Activated T-helper 2 cell treated with anti-CD3 and anti-CD28 coated beads, Interferon-gamma antibody, Interleukin-2, Interleukin-4, amounts not matched to agents 10 μg/mL and 5 μg/mL and 100 μg/mL, durations not matched to agents 14 hours and 24 hours and 36 hours (primary cell): ENCODE results near the gene ESYT3. TPM values are rescaled to one million over a fixed set of nuclear protein-coding genes. Genes with fewer than 3 reads are reported as not detected.
"Not testable (repeated sequence)": the region's sequence is repeated elsewhere in the genome, so short reads cannot be mapped to it uniquely, and the experiment has no call there.

Source experiments
- DNase-seq: peaks from one replicate; pipeline ENCODE4 v3.0.0; 2021; ENCODE audit warnings: low spot score
- H3K27ac Mint-ChIP-seq: one replicate; pipeline ENCODE4 v1.8.0; 2021; ENCODE audit warnings: mixed read lengths
- H3K27me3 Mint-ChIP-seq: one replicate; pipeline ENCODE4 v1.8.0; 2021; ENCODE audit warnings: low read depth, mixed read lengths
- H3K36me3 Mint-ChIP-seq: one replicate; pipeline ENCODE4 v1.8.0; 2021; ENCODE audit warnings: low read depth, mixed read lengths
- H3K4me1 Mint-ChIP-seq: one replicate; pipeline ENCODE4 v1.8.0; 2021; ENCODE audit warnings: low read depth, mixed read lengths
- H3K4me3 Mint-ChIP-seq: one replicate; pipeline ENCODE4 v1.8.0; 2021; ENCODE audit warnings: low read depth, mild to moderate bottlenecking, moderate library complexity, mixed read lengths
- H3K9me3 Mint-ChIP-seq: one replicate; pipeline ENCODE4 v1.8.0; 2021; ENCODE audit warnings: mixed read lengths
- intact Hi-C: fragments of 100-400 bp; cut with micrococcal nuclease; formaldehyde crosslinking; loops from one replicate; pipeline ENCODE4 v1.15.1; 2023
- total RNA-seq: library from RNA; stranded (reverse); gene quantifications from 2 replicates; pipeline ENCODE4 v1.2.3, GENCODE V29; 2022

The ESYT3 gene
- total RNA-seq, 1 donor from 2014 or later: 0.32 TPM

DNA sequence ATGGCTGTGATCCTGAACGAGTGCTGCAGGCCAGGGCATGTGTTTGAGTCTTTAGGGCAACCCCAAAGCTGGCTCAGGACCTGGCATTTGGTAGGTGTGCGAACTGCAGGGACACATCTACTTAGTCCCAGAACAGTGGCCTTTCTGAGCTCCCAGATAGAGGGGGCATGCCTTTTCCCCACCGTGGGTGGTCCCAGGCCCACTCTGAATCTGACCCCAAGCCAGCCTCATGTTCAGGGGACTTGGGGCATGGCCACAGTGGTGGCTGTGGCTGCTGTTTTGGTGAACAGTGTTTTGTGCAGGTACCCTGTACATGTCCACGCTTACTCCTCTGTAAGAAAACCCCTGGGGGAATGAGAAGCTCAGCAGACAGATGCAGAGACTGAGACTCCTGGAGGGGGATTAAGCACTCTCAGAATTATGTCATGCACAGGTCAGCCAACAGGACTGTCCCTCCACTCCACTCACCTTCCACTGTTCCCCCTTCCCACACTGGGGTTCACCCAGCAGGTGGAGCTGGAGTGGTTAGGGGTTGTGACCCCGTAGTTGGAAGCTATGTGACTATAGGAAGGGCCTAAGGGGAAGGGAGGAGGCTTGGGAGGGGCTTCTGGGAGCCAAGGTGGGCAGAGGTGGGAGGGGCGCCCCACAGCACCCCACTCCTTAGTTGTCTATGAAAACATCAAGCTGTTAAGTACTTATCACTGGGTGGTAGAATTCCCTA, 16.4 kb downstream of the ESYT3 start:
- intact Hi-C loops: no loop called here
- H3K27me3 Mint-ChIP-seq: peaks cover 4% of the 10 kb centered on the region
- no peak for DNase-seq
- H3K4me3 Mint-ChIP-seq: no peak overlapping the region
- no peaks in the 10 kb centered on the region for H3K36me3 Mint-ChIP-seq
- no peak overlapping the region for H3K27ac Mint-ChIP-seq
- no peaks in the 10 kb centered on the region for H3K4me1 Mint-ChIP-seq
- no peaks in the 10 kb centered on the region for H3K9me3 Mint-ChIP-seq

DNA sequence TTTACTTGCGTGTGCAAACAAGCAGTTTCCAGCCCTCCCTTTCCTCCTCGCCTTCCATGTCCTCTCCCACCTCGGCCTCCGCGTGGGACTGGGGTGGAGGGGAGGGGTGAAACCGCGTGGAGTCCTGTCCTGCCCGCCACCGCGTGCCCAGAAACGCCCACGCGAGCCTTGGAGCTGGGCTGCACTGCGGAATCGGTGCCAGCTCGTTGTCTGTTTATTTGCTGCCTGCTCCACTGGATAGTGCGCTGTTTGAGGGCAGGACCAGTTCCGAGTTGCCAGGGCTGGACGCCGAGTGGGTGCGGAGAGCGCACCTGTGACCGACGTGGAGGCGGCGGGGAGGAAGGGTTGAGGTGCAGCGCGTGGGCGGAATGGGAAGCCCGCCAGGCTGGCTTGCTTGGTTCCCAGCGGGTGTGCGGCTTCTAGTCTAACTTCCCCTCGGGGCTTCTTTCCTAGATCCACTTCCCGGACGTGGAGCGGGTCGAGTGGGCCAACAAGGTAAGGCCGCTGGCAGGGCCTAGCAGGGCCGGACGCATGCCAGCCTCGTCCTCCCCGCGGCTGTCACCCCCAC, 17.3 kb downstream of the ESYT3 start:
- Mint-ChIP-seq H3K27me3 (peaks cover 6% of the 10 kb centered on the region), H3K4me3 (no peak overlapping the region), H3K9me3 (no peaks in the 10 kb centered on the region), H3K27ac (no peak overlapping the region), H3K4me1 (no peaks in the 10 kb centered on the region), H3K36me3 (no peaks in the 10 kb centered on the region)
- intact Hi-C loops: no loop called here
- no peak for DNase-seq

DNA sequence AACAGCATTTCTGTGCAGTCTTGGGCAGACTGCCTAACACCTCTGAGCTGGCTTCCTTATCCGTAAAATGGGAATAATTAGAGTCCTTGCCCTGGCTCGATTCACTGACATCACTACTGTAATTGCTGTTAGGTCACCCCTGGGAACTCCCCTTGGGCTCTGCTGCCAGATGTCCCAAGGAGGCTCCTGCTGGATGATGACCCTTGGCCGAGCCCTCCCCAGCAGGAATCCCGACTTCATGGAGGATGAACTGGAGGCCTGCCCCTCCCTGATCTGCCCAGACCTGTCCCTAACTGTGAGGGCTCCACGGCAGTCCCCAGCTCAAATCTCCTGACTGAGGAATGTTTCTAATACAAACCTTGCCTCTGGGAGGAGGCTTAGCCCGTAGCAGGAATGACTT, 18.0 kb downstream of the ESYT3 start:
- Mint-ChIP-seq H3K9me3 (no peaks in the 10 kb centered on the region), H3K36me3 (no peaks in the 10 kb centered on the region), H3K4me3 (no peak overlapping the region), H3K27ac (no peak overlapping the region), H3K4me1 (no peaks in the 10 kb centered on the region), H3K27me3 (peaks cover 6% of the 10 kb centered on the region)
- no peak for DNase-seq
- intact Hi-C loops: no loop called here

DNA sequence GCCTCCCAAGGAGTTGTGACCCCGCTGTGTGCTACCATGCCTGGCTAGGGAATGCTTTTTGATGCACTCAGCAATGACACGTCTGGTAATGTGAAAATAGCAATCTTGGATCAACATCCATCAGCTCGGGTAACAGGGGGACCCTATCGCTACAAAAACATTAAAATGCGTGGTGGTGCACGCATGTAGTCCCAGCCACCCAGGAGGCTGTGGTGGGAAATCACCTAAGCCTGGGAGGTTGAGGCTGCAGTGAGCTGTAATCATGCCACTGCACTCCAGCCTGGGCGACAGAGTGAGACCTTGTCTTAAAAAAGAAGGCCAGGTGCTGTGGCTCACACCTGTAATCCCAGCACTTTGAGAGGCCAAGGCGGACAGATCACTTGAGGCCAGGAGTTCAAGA, 19.5 kb downstream of the ESYT3 start:
- H3K27me3 Mint-ChIP-seq, H3K4me3 Mint-ChIP-seq, H3K36me3 Mint-ChIP-seq, intact Hi-C loops, H3K27ac Mint-ChIP-seq, H3K4me1 Mint-ChIP-seq, H3K9me3 Mint-ChIP-seq, DNase-seq: not testable (repeated sequence)

DNA sequence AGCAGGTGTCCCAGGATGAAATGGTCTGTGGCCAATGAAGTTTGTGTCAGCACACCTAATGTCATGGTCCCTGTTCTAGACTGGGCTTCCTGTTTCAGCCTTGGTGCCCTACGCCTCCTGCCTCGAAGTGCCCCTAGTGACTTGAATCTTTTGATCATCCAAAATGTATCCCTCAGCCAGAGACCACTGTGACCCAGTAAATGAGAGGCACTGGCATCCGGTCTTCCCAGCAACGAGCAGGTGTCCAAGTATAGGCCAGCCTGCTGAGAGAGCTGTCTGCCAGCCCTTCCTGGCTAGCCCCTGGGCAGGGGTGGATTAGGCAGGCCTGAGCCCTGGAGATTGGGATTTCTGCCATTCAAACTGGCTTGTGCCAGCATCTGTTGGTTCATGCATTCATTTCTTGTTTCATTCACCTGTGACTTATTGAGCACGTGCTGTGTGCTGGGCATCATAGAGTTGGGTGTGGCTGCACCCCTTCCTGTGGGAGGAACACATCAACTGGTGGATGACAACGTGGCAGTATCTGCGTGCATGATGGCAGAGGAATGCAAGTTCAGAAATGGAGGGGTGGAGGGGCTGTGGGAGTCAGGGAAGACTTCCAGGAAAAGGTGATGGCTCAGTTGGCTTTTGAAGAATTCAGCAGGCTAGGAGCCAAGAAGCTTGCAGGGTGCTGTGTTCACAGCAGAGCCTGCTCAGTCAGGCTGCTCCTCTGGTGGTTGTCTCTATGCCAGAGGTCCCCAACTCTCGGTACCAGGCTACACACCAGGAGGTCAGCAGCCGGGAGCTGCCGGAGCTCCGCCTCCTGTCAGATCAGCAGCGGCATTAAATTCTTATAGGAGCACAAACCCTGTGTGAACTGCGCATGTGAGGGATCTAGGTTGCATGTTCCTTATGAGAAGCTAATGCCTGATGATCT, 21.6 kb downstream of the ESYT3 start:
- Mint-ChIP-seq H3K9me3 (no peaks in the 10 kb centered on the region), H3K4me1 (no peaks in the 10 kb centered on the region), H3K27ac (no peak overlapping the region), H3K36me3 (no peaks in the 10 kb centered on the region), H3K4me3 (no peak overlapping the region), H3K27me3 (peaks cover 2% of the 10 kb centered on the region)
- no peak for DNase-seq
- intact Hi-C loops: no loop called here

DNA sequence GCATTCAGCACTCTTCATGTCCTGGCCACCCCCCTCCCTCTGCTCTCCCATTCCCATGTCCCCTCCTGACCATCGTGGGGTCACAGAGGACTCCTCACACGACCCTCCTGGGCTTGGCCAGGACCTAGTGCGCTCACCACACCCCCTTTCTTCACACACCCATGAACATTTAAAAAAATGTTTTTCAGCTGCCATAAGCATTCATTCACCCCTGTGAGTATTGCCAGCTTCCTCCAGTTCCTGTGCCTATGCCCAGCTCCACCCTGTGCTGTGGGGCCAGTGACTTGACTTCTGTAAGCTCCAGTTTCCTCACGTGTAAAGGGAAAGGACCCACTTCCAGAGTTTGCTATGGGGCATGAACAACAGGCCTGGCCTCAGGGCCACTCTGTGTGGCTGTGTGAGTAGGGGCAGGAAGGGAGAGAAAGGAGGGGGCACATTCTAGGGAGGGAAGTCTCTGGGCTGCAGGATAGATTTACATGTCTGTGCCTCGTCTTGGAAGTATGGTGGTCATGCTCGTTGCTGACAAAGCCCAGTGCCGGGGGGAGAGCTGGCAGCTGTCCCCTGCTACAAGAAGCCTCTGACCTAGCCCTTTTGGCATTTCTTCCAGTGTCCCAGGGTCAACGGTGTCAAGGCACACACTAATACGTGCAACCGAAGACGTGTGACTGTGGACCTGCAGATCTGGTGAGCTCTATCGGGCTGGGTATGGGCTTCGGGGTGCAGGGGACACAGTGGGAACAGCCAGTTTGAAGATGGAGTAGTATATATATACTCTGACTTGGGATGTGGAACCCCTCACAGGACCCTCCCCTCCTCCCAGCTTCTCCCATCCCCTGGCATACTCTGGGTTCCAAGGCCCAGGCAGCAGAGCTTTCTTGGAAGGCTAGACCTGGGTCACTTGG, 22.8 kb downstream of the ESYT3 start:
- no peak overlapping the region for H3K4me3 Mint-ChIP-seq
- no peak overlapping the region for H3K27ac Mint-ChIP-seq
- no peak for DNase-seq
- intact Hi-C loops: no loop called here
- peaks cover 2% of the 10 kb centered on the region for H3K27me3 Mint-ChIP-seq
- no peaks in the 10 kb centered on the region for H3K4me1 Mint-ChIP-seq
- no peaks in the 10 kb centered on the region for H3K9me3 Mint-ChIP-seq
- H3K36me3 Mint-ChIP-seq: no peaks in the 10 kb centered on the region

DNA sequence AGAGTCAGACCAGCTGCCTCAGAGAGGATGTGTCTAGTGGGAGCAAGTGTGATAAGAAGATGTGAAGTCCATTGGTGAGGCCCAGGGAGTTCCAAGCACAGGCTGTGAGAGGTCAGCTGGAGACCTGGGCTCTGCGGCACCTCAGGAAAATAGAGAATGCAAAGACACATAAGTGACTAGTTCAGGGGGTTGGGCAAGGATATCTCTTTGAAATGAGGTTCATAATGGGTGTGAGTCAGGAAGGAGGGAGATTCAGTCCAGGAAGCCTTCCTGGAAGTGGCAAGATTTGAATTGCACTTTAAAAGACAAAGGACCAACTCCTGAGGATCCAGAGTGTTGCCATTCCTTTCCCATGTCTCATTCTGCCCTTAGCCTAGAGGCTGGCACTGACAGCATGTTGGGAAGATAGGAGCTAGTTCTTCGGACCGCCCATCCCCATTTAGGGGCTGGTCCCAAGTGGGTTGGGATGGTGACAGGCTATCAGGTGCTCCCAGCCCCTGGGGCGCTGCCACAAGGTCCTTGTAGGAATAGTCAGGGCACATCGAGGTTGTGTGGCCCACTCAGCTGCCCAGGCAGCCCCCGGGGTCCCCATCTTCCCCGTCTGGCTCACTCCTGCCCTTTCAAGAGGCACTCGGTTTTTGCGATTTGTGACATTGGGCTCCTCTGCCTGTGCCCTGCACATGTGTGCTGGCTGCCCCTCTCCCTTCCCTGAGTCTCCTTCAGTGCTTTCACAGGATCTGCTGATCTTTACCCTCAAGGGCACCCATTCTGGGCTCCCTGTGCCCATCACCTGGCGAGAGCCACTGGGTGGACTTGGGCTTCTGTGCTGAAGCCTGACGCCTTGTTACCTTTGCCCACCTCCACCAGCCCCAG, 23.7 kb downstream of the ESYT3 start:
- H3K36me3 Mint-ChIP-seq: no peaks in the 10 kb centered on the region
- no peak for DNase-seq
- no peaks in the 10 kb centered on the region for H3K9me3 Mint-ChIP-seq
- intact Hi-C loops: no loop called here
- no peak overlapping the region for H3K27ac Mint-ChIP-seq
- peaks cover 2% of the 10 kb centered on the region for H3K27me3 Mint-ChIP-seq
- H3K4me1 Mint-ChIP-seq: no peaks in the 10 kb centered on the region
- no peak overlapping the region for H3K4me3 Mint-ChIP-seq

DNA sequence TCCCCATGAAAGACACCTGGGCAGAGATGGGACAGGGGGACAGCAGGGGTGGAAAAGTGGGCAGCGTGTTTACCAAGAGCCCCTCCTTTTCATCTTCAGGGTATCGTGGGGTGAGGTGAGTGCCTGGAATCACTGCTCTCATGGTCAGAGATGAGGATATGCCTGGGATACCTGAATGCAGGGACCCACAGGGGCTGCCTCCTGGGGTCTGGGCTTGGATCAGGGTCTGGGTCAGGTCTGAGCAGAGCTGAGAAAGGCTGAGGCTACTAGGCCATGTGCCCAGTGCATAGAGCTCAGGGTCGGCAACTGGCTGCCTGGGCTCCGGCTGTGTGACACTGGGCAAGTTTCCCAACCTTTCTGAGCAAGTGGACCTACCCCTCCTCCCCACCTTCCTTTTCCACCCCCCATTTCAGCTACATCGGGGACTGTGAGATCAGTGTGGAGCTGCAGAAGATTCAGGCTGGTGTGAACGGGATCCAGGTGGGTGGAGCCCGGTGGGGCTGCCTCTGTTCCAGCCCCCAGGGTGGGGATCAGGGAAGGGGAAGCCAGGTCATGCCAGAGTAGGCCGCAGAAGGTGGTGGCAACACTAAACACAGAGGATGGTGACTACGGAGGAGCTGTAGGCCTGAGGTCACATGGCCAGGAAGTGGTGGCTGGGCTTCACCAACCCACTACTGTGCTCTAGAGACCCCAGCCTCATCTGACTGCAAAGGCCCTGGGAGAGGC, 24.5 kb downstream of the ESYT3 start:
- peaks cover 6% of the 10 kb centered on the region for H3K27me3 Mint-ChIP-seq
- intact Hi-C loops: no loop called here
- H3K36me3 Mint-ChIP-seq: no peaks in the 10 kb centered on the region
- H3K4me3 Mint-ChIP-seq: no peak overlapping the region
- no peaks in the 10 kb centered on the region for H3K9me3 Mint-ChIP-seq
- H3K27ac Mint-ChIP-seq: no peak overlapping the region
- H3K4me1 Mint-ChIP-seq: no peaks in the 10 kb centered on the region
- DNase-seq: no peak

DNA sequence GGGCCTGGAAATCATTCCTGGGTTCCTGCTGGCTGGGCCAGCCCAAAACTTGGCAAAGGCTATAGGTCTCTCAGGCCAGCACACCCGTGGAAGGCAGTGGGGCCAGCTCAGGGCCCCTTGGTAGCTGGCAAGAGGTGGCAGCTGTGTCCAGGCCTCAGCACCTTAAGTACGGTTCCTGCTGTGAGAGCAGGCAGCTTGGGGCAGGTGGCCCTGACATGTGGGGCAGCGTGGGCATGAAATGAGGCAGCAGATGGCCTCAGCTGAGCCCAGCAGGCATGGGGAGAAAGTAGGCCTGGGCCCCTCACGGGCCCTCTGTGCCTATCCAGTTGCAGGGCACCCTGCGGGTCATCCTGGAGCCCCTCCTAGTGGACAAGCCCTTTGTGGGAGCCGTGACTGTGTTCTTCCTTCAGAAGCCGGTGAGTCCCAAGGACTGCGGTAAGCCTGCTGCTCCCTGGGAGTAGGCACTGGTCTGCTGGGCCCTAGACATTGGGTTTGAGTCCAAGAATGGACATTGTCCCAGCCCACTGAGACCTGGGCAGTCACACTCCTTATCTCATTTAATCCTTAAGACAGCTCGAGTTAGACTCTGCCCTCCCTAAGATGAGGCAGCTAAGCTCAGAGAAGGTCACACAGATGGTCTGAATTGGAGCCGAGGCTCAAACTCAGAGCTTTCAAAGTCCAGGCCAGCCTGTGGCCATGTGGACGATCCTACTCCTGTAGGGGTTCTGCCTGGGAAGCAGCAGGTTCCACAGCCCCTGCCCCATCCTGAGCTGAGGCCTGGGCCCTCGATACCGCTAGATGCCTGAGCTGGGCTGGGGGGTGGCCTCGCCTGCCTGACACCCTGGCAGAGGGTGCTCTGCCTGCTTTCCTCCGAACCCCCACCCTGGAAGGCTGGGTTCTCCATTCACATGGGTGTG, 25.5 kb downstream of the ESYT3 start:
- H3K36me3 Mint-ChIP-seq: no peaks in the 10 kb centered on the region
- intact Hi-C loops: no loop called here
- H3K4me3 Mint-ChIP-seq: no peak overlapping the region
- no peak overlapping the region for H3K27ac Mint-ChIP-seq
- no peaks in the 10 kb centered on the region for H3K9me3 Mint-ChIP-seq
- peaks cover 6% of the 10 kb centered on the region for H3K27me3 Mint-ChIP-seq
- no peak for DNase-seq
- no peaks in the 10 kb centered on the region for H3K4me1 Mint-ChIP-seq

DNA sequence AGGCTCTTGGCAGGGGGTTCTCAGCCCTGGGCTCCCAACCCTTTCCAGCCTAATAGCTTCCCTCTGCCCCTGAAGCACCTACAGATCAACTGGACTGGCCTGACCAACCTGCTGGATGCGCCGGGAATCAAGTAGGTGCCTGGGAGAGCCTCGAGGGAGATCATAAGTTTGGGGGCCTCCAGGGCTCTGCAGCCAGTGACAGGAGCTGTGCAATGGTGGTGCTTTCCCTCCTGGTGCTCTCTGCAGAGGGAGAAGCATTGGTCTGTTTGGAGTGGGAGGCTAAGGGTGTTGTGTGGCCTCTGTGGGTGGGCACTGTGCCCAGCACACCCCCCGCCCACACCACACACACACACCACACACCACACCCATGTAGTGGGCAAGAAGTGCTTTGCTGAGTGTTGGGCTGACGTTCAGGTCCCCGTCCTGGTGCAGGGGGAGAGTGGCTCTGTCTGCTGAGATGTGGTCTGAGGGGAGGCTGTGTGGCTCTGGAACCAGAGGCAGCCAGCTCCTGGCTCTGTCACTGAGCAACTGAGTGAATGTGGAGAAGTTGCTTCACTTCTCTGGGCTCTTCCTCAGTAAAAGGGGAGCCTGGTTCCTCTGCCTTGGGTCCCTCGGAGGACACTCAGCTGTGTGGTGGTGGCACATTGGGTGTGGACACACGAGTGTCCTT, 26.3 kb downstream of the ESYT3 start:
- Mint-ChIP-seq H3K4me3 (no peak overlapping the region), H3K36me3 (no peaks in the 10 kb centered on the region), H3K9me3 (no peaks in the 10 kb centered on the region), H3K27ac (no peak overlapping the region), H3K4me1 (no peaks in the 10 kb centered on the region), H3K27me3 (peaks cover 6% of the 10 kb centered on the region)
- DNase-seq: no peak
- intact Hi-C loops: no loop called here
